HepG2 (cell line): ENCODE measurements around the gene NPB. TPM values are rescaled to one million over a fixed set of nuclear protein-coding genes. Genes with fewer than 3 reads are reported as not detected.

ENCODE experiments used
- ATAC-seq: fragments of 200-7000 bp; cut with Tn5 transposase; 3 replicates; pipeline ENCODE4 v1.9.1; 2020; ENCODE audit warnings: mild to moderate bottlenecking, moderate library complexity
- BruUV-seq: library from RNA; stranded (reverse); fragments of 400-500 nt; replicated peaks from 2 replicates; lab custom pipeline; 2021; lab: Mats Ljungman, UMichigan
- CTCF ChIA-PET: fragments of 300-600 bp; formaldehyde crosslinking; extraction: SDS; loops from one replicate; lab custom pipeline; 2021; ENCODE audit warnings: low total read pairs, inconsistent platforms, low intra/inter-chr PET ratio; lab: Yijun Ruan, JAX
- POLR2A ChIA-PET: fragments of 350-600 bp; sonication (Branson Sonifier 250); formaldehyde crosslinking; loops from one replicate; lab custom pipeline; 2020; ENCODE audit warnings: antibody characterized with exemption, inconsistent platforms; lab: Yijun Ruan, JAX
- DNase-seq: peaks from one replicate; pipeline ENCODE4 v3.0.0-alpha.2; 2015; ENCODE audit warnings: low spot score
- FAIRE-seq: peaks from 3 replicates; lab custom pipeline; 2011; peaks lifted over from hg19 to GRCh38; lab: Jason Lieb, UNC
- H2AFZ ChIP-seq: one replicate; pipeline ENCODE4 v1.6.1; 2011; ENCODE audit warnings: low read length, inconsistent platforms
- H3K27ac ChIP-seq: fragments of 300-600 bp; 3 replicates; pipeline ENCODE4 v1.8.0; 2011; ENCODE audit warnings: mixed run types, mild to moderate bottlenecking, mixed read lengths, low read length, inconsistent platforms; ENCODE audit not compliant: insufficient read depth; ENCODE audit errors: extremely low read length
- H3K27me3 ChIP-seq, 2 experiments: fragments of 200-600 bp in 1 of 2; 2 replicates in 1 of 2; 3 replicates in 1 of 2; pipeline versions ENCODE4 v1.6.0 to v1.8.0; 2011; ENCODE audit warnings: low read length in 2 of 2, mild to moderate bottlenecking in 2 of 2, moderate library complexity in 2 of 2, inconsistent platforms in 1 of 2; ENCODE audit not compliant: insufficient read depth in 2 of 2, control insufficient read depth in 1 of 2
- H3K36me3 ChIP-seq, 2 experiments: fragments of 200-600 bp in 1 of 2; replicated peaks in 1 of 2; 2 replicates in 1 of 2; 3 replicates in 1 of 2; pipeline versions ENCODE4 v1.5.1 to v1.8.0; 2011; ENCODE audit warnings: low read length in 2 of 2, inconsistent platforms in 1 of 2; ENCODE audit not compliant: insufficient read depth in 2 of 2, control insufficient read depth in 1 of 2
- H3K4me1 ChIP-seq: 2 replicates; pipeline ENCODE4 v1.5.1; 2012; ENCODE audit warnings: low read length, inconsistent platforms; ENCODE audit not compliant: insufficient read depth
- H3K4me2 ChIP-seq: 2 replicates; pipeline ENCODE4 v1.6.0; 2011; ENCODE audit warnings: low read depth, low read length, inconsistent platforms
- H3K4me3 ChIP-seq, 3 experiments: fragments of 200-600 bp in 1 of 3; sonication (generic), shearing (Covaris generic) in 1 of 3; replicated peaks in 1 of 3; 2 replicates each; pipeline ENCODE4 v1.5.1; 2011 to 2016; ENCODE audit warnings: low read length in 3 of 3, inconsistent platforms in 2 of 3, low read depth in 2 of 3, mild to moderate bottlenecking in 2 of 3, control low read depth in 1 of 3, mixed read lengths in 1 of 3; ENCODE audit not compliant: insufficient read depth in 1 of 3
- H3K79me2 ChIP-seq: one replicate; pipeline ENCODE4 v1.6.1; 2011; ENCODE audit warnings: low read length, inconsistent platforms; ENCODE audit not compliant: insufficient read depth
- H3K9ac ChIP-seq: 2 replicates; pipeline ENCODE4 v1.6.0; 2011; ENCODE audit warnings: mild to moderate bottlenecking, low read depth, low read length, inconsistent platforms; ENCODE audit not compliant: insufficient read depth
- H3K9me3 ChIP-seq: 2 replicates; pipeline ENCODE4 v1.5.1; 2012; ENCODE audit warnings: mild to moderate bottlenecking, low read length
- H4K20me1 ChIP-seq: 2 replicates; pipeline ENCODE4 v1.6.0; 2011; ENCODE audit warnings: inconsistent platforms, mild to moderate bottlenecking, low read length, moderate library complexity; ENCODE audit not compliant: insufficient read depth
- ELF1 ChIP-seq: sonication (generic); formaldehyde crosslinking; IDR thresholded peaks from 2 replicates; pipeline ENCODE4 v1.4.0; 2020; ENCODE audit warnings: missing genetic modification reagents
- HNRNPL ChIP-seq: fragments of 200-400 bp; formaldehyde crosslinking; IDR thresholded peaks from 2 replicates; pipeline ENCODE4 v1.6.1; 2017; ENCODE audit warnings: mild to moderate bottlenecking, low read depth, low read length
- RBFOX2 ChIP-seq: fragments of 200-400 bp; formaldehyde crosslinking; IDR thresholded peaks from 2 replicates; pipeline ENCODE4 v1.6.1; 2017; ENCODE audit warnings: low read depth, mild to moderate bottlenecking, low read length
- RBM22 ChIP-seq: fragments of 200-400 bp; formaldehyde crosslinking; optimal IDR thresholded peaks from 2 replicates; pipeline ENCODE3; 2017; ENCODE audit warnings: mild to moderate bottlenecking, low read length, moderate library complexity
- SMARCC2 ChIP-seq: fragments of 450-650 bp; IDR thresholded peaks from 2 replicates; pipeline ENCODE4 v1.6.1; 2017; ENCODE audit warnings: antibody characterized with exemption, mild to moderate bottlenecking
- SRSF1 ChIP-seq: fragments of 200-400 bp; formaldehyde crosslinking; optimal IDR thresholded peaks from 2 replicates; pipeline ENCODE3; 2017; ENCODE audit warnings: mild to moderate bottlenecking, low read depth, low read length, moderate library complexity
- ZNF10 ChIP-seq: sonication (generic); formaldehyde crosslinking; IDR thresholded peaks from 2 replicates; pipeline ENCODE4 v1.4.0; 2020; ENCODE audit warnings: mild to moderate bottlenecking, low read depth, missing genetic modification reagents, borderline replicate concordance
- ZNF138 ChIP-seq: sonication (generic); formaldehyde crosslinking; IDR thresholded peaks from 2 replicates; pipeline ENCODE4 v1.5.0; 2020; ENCODE audit warnings: mild to moderate bottlenecking, low read depth, missing genetic modification reagents
- ZNF263 ChIP-seq: sonication (generic); formaldehyde crosslinking; IDR thresholded peaks from 2 replicates; pipeline ENCODE4 v1.4.0; 2020; ENCODE audit warnings: missing genetic modification reagents
- ZNF274 ChIP-seq: sonication (generic); formaldehyde crosslinking; IDR thresholded peaks from 2 replicates; pipeline ENCODE4 v1.5.1; 2020; ENCODE audit warnings: mild to moderate bottlenecking, missing genetic modification reagents
- ZNF282 ChIP-seq: fragments of 450-650 bp; IDR thresholded peaks from 2 replicates; pipeline ENCODE4 v1.6.1; 2018; ENCODE audit not compliant: partially characterized antibody
- ZNF614 ChIP-seq: IDR thresholded peaks from 2 replicates; pipeline ENCODE4 v1.6.1; 2018; ENCODE audit warnings: missing biosample characterization, missing genetic modification reagents, inconsistent platforms, borderline replicate concordance
- ZNF839 ChIP-seq: sonication (generic); formaldehyde crosslinking; IDR thresholded peaks from 2 replicates; pipeline ENCODE4 v1.4.0; 2020; ENCODE audit warnings: missing genetic modification reagents, mild to moderate bottlenecking, borderline replicate concordance
- ZSCAN12 ChIP-seq: sonication (generic); formaldehyde crosslinking; IDR thresholded peaks from 2 replicates; pipeline ENCODE4 v1.9.0; 2021; ENCODE audit warnings: mild to moderate bottlenecking, missing genetic modification reagents
- WGBS: methylation state at CpG from one replicate; pipeline ENCODE4 v1.1.6; 2017; ENCODE audit warnings: low lambda C conversion rate; 5-methylcytosine and 5-hydroxymethylcytosine counted together
- in situ Hi-C: cut with HindIII; loops from 2 replicates; pipeline ENCODE4 v1.10.0; 2017; ENCODE audit warnings: low pct_unique_long_range_greater_than_20kb; ENCODE audit not compliant: extremely low pct_ligation_motif_present
- intact Hi-C: fragments of 100-400 bp; cut with micrococcal nuclease; formaldehyde crosslinking; loops from one replicate; pipeline ENCODE4 v1.10.0; 2022; ENCODE audit not compliant: unreplicated experiment
- polyA plus RNA-seq, 8 experiments: library from polyadenylated mRNA; depleted of rRNA in 3 of 8; stranded (reverse) in 7 of 8; unstranded in 1 of 8; fragments of >200 nt; fragmentation: Illumina TruSeq in 4 of 8; extraction: Trizol in 4 of 8; gene quantifications; 2 replicates each; pipeline versions ENCODE4 v1.2.1 to v1.2.3, GENCODE V29; 2011 to 2016; ENCODE audit warnings: low read depth in 4 of 8, missing spikeins in 1 of 8, mixed read lengths in 1 of 8; ENCODE audit not compliant: insufficient read depth in 1 of 8
- total RNA-seq, 5 experiments: library from RNA; depleted of rRNA; stranded (reverse); fragments of >200 nt; fragmentation: Illumina TruSeq; extraction: Trizol; gene quantifications; 2 replicates each; pipeline ENCODE4 v1.2.3, GENCODE V29; 2016; ENCODE audit warnings: low read depth in 1 of 5
- TF ChIP-seq, protein P1 (sequence below): sonication (generic); formaldehyde crosslinking; IDR thresholded peaks from 2 replicates; pipeline ENCODE4 v1.8.1; 2022; ENCODE audit warnings: mild to moderate bottlenecking, missing genetic modification reagents
- TF ChIP-seq, protein P2 (sequence below): sonication (generic); formaldehyde crosslinking; IDR thresholded peaks from 2 replicates; pipeline ENCODE4 v1.4.0; 2020; ENCODE audit warnings: missing genetic modification reagents
- TF ChIP-seq, protein P3 (sequence below): sonication (generic); formaldehyde crosslinking; IDR thresholded peaks from 2 replicates; pipeline ENCODE4 v1.5.0; 2020; ENCODE audit warnings: mild to moderate bottlenecking, missing genetic modification reagents, moderate library complexity
- TF ChIP-seq, protein P4 (sequence below): sonication (generic); IDR thresholded peaks from 2 replicates; pipeline ENCODE4 v1.6.1; 2016; ENCODE audit warnings: low read depth, borderline replicate concordance

NPB gene
- total and polyA plus RNA-seq, 2 of the 13 experiments (the other 11 are each of a cell fraction or from before 2014, with no cell fraction given): 0.11 to 0.93 TPM

DNA sequence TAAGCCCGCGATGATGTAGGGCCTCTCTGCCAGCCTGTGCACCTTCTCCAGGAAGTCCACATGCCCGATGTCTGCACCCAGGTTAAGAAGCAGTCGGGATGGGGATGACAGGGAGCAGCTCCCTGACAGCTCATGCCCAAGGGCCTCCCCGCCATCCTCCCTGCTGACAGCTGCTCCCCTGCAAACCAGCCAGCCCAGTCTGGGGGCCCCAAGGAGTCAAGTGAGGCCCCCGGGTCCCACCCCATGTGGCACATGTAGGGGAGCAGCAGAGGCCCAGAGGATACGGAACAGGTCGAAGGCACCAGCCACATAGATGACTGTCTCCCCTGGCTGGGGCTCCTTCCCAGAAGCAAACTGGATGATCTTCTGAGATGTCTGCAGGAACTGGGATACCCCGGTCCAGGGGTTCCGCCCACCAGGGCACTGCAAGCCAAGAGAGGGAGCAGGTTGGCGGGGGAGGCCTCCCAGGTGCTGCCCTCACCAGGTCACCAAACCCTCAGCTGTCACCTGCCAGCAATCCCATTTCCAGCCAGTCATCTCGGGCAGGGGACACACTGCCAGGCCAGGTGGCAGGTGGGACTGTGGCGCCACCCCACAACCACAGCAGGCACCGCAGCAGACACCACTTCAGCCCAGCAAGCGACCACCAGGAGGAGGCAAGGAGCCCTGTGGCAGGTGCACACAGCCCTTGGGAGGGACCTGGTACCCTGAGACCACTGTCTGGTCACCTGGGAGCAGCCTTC lies 4.6 kb downstream of the NPB start:
- POLR2A ChIA-PET: interaction anchor here (1.1 to 2.0 kb wide), 2 partner anchors 11 to 18 kb away, joined by 3 to 5 read pairs; no protein-coding TSS in a partner anchor
- H3K4me1 ChIP-seq: peaks cover 36% of the 10 kb centered on the region
- in situ Hi-C loops: no loop called here
- no peaks in the 10 kb centered on the region for H3K9me3 ChIP-seq
- intact Hi-C loops: no loop called here
- peaks cover 47 to 57% of the 10 kb centered on the region in 2 experiments for H3K36me3 ChIP-seq
- H3K79me2 ChIP-seq: peaks cover 33% of the 10 kb centered on the region
- no TSS peak for BruUV-seq
- no peak for FAIRE-seq
- no peaks in the 10 kb centered on the region; a peak in 1 of 5 replicates for H3K27me3 ChIP-seq
- no peak overlapping the region for H2AFZ ChIP-seq
- H3K27ac ChIP-seq: no peak overlapping the region
- DNase-seq: no peak
- WGBS: 98% methylated on average over 5 of the region's 15 CpGs
- H3K4me3 ChIP-seq: no peak overlapping the region
- no peak overlapping the region for H3K4me2 ChIP-seq
- CTCF ChIA-PET: no interaction called here
- H4K20me1 ChIP-seq: peaks cover 14% of the 10 kb centered on the region; the same call in 1 of the 2 replicates
- H3K9ac ChIP-seq: no peak overlapping the region
- no peak for ATAC-seq
- TF ChIP-seq ZNF282: no peak
- TF ChIP-seq SMARCC2: no peak
- peak; percentile 83; the same call in 1 of the 2 replicates for TF ChIP-seq HNRNPL
- TF ChIP-seq, protein P1, sequence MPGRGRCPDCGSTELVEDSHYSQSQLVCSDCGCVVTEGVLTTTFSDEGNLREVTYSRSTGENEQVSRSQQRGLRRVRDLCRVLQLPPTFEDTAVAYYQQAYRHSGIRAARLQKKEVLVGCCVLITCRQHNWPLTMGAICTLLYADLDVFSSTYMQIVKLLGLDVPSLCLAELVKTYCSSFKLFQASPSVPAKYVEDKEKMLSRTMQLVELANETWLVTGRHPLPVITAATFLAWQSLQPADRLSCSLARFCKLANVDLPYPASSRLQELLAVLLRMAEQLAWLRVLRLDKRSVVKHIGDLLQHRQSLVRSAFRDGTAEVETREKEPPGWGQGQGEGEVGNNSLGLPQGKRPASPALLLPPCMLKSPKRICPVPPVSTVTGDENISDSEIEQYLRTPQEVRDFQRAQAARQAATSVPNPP (CRISPR knock-in tag): no peak
- TF ChIP-seq ZNF263 (CRISPR knock-in tag): 0 out of 2 replicates have a peak, but pooled peaks have one; percentile 10
- peak; percentile 16 for TF ChIP-seq RBM22
- no peak for TF ChIP-seq ZNF614
- TF ChIP-seq RBFOX2: peak; percentile 52
- no peak for TF ChIP-seq ZNF10 (CRISPR knock-in tag)
- TF ChIP-seq ZNF839: no peak
- TF ChIP-seq ZNF138: no peak
- 0 out of 2 replicates have a peak, but pooled peaks have one; percentile 56 for TF ChIP-seq ZNF274 (CRISPR knock-in tag)
- TF ChIP-seq, protein P2, sequence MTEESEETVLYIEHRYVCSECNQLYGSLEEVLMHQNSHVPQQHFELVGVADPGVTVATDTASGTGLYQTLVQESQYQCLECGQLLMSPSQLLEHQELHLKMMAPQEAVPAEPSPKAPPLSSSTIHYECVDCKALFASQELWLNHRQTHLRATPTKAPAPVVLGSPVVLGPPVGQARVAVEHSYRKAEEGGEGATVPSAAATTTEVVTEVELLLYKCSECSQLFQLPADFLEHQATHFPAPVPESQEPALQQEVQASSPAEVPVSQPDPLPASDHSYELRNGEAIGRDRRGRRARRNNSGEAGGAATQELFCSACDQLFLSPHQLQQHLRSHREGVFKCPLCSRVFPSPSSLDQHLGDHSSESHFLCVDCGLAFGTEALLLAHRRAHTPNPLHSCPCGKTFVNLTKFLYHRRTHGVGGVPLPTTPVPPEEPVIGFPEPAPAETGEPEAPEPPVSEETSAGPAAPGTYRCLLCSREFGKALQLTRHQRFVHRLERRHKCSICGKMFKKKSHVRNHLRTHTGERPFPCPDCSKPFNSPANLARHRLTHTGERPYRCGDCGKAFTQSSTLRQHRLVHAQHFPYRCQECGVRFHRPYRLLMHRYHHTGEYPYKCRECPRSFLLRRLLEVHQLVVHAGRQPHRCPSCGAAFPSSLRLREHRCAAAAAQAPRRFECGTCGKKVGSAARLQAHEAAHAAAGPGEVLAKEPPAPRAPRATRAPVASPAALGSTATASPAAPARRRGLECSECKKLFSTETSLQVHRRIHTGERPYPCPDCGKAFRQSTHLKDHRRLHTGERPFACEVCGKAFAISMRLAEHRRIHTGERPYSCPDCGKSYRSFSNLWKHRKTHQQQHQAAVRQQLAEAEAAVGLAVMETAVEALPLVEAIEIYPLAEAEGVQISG: 0 out of 2 replicates have a peak, but pooled peaks have one; percentile 4
- no peak for TF ChIP-seq ELF1 (CRISPR knock-in tag)
- TF ChIP-seq ZSCAN12 (CRISPR knock-in tag): no peak
- TF ChIP-seq, protein P3, sequence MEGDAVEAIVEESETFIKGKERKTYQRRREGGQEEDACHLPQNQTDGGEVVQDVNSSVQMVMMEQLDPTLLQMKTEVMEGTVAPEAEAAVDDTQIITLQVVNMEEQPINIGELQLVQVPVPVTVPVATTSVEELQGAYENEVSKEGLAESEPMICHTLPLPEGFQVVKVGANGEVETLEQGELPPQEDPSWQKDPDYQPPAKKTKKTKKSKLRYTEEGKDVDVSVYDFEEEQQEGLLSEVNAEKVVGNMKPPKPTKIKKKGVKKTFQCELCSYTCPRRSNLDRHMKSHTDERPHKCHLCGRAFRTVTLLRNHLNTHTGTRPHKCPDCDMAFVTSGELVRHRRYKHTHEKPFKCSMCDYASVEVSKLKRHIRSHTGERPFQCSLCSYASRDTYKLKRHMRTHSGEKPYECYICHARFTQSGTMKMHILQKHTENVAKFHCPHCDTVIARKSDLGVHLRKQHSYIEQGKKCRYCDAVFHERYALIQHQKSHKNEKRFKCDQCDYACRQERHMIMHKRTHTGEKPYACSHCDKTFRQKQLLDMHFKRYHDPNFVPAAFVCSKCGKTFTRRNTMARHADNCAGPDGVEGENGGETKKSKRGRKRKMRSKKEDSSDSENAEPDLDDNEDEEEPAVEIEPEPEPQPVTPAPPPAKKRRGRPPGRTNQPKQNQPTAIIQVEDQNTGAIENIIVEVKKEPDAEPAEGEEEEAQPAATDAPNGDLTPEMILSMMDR: peak; percentile 59
- TF ChIP-seq, protein P4, sequence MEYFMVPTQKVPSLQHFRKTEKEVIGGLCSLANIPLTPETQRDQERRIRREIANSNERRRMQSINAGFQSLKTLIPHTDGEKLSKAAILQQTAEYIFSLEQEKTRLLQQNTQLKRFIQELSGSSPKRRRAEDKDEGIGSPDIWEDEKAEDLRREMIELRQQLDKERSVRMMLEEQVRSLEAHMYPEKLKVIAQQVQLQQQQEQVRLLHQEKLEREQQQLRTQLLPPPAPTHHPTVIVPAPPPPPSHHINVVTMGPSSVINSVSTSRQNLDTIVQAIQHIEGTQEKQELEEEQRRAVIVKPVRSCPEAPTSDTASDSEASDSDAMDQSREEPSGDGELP: no peak
- TF ChIP-seq SRSF1: no peak
